Adrenal gland (tissue), 12 donors: ENCODE data around the gene WDR4. TPM values are rescaled to one million over a fixed set of nuclear protein-coding genes. Genes with fewer than 3 reads are reported as not detected.

Experiments
- DNase-seq, 7 donors: peaks; one replicate each; pipeline ENCODE4 v3.0.0-alpha.2; 2019 to 2020
- H3K27ac ChIP-seq, 5 donors: fragments of 200-600 bp; sonication (generic) in 4 of 5; 1 replicate in 3 of 5; 2 replicates in 2 of 5; pipeline versions ENCODE4 v1.5.1 to v1.8.0; 2016 to 2020; ENCODE audit warnings: mild to moderate bottlenecking in 1 of 5
- H3K27me3 ChIP-seq: fragments of 200-600 bp; 2 replicates; pipeline ENCODE4 v1.8.0; 2021
- H3K36me3 ChIP-seq, 2 donors: fragments of 200-600 bp; replicated peaks in 1 of 2; 1 replicate in 1 of 2; 2 replicates in 1 of 2; pipeline versions ENCODE4 v1.5.1 to v1.8.0; 2018 to 2022
- H3K4me1 ChIP-seq, 2 donors: fragments of 200-600 bp; replicated peaks in 1 of 2; 1 replicate in 1 of 2; 2 replicates in 1 of 2; pipeline versions ENCODE4 v1.5.1 to v1.8.0; 2018 to 2021
- H3K4me3 ChIP-seq, 4 donors: fragments of 200-600 bp; sonication (generic) in 3 of 4; one replicate each; pipeline ENCODE4 v1.5.1; 2016 to 2018
- H3K9me3 ChIP-seq, 3 donors: fragments of 200-600 bp; sonication (generic) in 1 of 3; replicated peaks in 1 of 3; 1 replicate in 2 of 3; 2 replicates in 1 of 3; pipeline versions ENCODE4 v1.5.1 to v1.8.0; 2016 to 2021
- POLR2A ChIP-seq, 2 donors: fragments of 450-650 bp; IDR thresholded peaks; one replicate each; pipeline ENCODE4 v1.6.1; 2017; ENCODE audit warnings: antibody characterized with exemption in 2 of 2, mild to moderate bottlenecking in 2 of 2, moderate library complexity in 1 of 2
- WGBS, 4 donors: extraction: QIAGEN DNeasy Blood & Tissue Kit in 2 of 4; methylation state at CpG; one replicate each; pipeline versions ENCODE4 v1.1.5 to v1.1.7; 2013 to 2017; 5-methylcytosine and 5-hydroxymethylcytosine counted together
- intact Hi-C, 2 donors: fragments of 100-400 bp; cut with DNase I; formaldehyde crosslinking; loops; one replicate each; pipeline versions ENCODE4 v1.14.1 to v1.15.0; 2022 to 2023
- polyA plus RNA-seq, 3 donors: library from polyadenylated mRNA; stranded (reverse); fragments of 200-250 nt in 2 of 3; fragments of 350-450 nt in 1 of 3; fragmentation: Illumina TruSeq in 1 of 3; extraction: RNeasy Lipid Tissue Mini Kit (QIAGEN cat#74804) in 1 of 3; gene quantifications; one replicate each; pipeline ENCODE4 v1.2.3, GENCODE V29; 2013 to 2014
- total RNA-seq, 9 donors: library from RNA; depleted of rRNA in 4 of 9; stranded (reverse); fragments of >200 nt in 4 of 9; fragments of 120-200 nt in 1 of 9; fragmentation: NEBNext Ultra II Directional in 1 of 9; extraction: Animal tissue kit (Norgen Biotek cat#: 25700) in 1 of 9; gene quantifications; one replicate each; pipeline versions ENCODE4 v1.1.0 to v1.2.4, GENCODE V29; 2013 to 2023
- TF ChIP-seq, protein P1 (sequence below), 6 experiments: fragments of 450-650 bp in 4 of 6; fragments of 200-600 bp in 2 of 6; sonication (generic) in 1 of 6; IDR thresholded peaks; 1 replicate in 5 of 6; 2 replicates in 1 of 6; pipeline versions ENCODE4 v1.5.1 to v1.8.0; 2016 to 2021; ENCODE audit warnings: antibody characterized with exemption in 6 of 6, mild to moderate bottlenecking in 2 of 6, moderate library complexity in 1 of 6
- donor health status: healthy with polysubstance abuse.
- donor health status: Bipolar disorder and iron deficiency.
- donor health status: DM: yes; HTN: yes; CAD: no.
- donor health status: DM: no; HTN: no; CAD: no.
- donor health status: DM: no; HTN: no; CAD: no.
- donor health status: DM: yes; HTN: yes; CAD: no.

WDR4 gene
- total and polyA plus RNA-seq, 12 donors, result 3.6 to 19.3 (median 5.8) TPM

DNA sequence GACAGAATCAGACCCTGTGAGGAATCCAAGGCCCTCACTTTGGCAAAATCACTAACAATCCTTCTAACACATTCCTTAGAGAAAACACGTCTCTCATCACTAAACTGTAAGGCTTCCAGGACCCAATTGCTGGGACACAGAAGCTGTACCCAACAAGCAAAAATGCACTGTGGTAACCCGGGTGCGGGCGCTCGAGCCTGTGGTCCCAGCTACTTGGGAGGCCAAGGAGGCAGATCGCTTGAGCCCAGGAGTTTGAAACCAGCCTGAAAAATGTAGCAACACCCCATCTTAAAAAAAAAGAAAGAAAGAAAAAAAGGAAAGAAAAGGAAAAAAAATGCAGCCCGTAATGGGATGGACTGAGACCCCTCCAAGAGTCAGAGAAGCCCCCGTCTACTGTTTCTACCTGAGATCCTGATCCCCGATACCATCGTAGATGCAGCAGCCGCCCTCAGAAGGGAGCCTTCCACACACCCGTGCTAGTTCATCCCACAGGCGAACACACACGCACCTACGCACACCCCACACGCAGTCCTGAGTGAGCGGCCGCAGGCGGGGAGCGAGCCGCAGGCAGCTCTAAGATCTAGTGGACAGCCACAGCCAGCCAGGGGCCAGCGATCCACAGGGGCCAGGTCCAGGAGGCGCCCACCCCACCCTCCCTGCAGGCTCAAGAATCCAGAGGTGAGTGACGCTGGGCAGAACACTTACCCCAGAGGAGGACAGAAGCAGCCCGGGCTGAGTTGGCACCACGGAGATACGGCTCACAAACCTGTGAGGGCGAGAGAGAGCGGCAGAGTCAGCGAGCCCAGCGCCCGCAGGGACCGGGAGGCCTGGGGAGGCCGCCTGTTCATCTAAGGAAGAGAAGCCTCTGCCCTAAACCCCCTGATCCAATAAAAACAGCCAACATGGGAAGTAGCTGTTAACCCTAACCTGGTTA lies 20.1 kb downstream of the WDR4 start:
- no peak for DNase-seq
- TF ChIP-seq POLR2A (IDR thresholded peaks at IDR 0.05), result no peak
- TF ChIP-seq, protein P1, sequence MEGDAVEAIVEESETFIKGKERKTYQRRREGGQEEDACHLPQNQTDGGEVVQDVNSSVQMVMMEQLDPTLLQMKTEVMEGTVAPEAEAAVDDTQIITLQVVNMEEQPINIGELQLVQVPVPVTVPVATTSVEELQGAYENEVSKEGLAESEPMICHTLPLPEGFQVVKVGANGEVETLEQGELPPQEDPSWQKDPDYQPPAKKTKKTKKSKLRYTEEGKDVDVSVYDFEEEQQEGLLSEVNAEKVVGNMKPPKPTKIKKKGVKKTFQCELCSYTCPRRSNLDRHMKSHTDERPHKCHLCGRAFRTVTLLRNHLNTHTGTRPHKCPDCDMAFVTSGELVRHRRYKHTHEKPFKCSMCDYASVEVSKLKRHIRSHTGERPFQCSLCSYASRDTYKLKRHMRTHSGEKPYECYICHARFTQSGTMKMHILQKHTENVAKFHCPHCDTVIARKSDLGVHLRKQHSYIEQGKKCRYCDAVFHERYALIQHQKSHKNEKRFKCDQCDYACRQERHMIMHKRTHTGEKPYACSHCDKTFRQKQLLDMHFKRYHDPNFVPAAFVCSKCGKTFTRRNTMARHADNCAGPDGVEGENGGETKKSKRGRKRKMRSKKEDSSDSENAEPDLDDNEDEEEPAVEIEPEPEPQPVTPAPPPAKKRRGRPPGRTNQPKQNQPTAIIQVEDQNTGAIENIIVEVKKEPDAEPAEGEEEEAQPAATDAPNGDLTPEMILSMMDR (IDR thresholded peaks at IDR 0.05), result no peak
- H3K27me3 ChIP-seq, result no peaks in the 10 kb centered on the region
- H3K27ac ChIP-seq, result no peak overlapping the region
- 85 to 97% (median 96%) methylated on average over 25 to 34 of the region's 34 CpGs for WGBS, 4 donors
- no peaks in the 10 kb centered on the region for H3K9me3 ChIP-seq
- H3K36me3 ChIP-seq, result peaks cover 0 to 54% of the 10 kb centered on the region in 2 donors
- intact Hi-C loops, result loop anchor here in 1 of 2 donors (10.0 kb wide), 1 partner anchor 74 kb away; no protein-coding TSS in a partner anchor
- H3K4me1 ChIP-seq, result no peaks in the 10 kb centered on the region
- H3K4me3 ChIP-seq, result no peak overlapping the region

DNA sequence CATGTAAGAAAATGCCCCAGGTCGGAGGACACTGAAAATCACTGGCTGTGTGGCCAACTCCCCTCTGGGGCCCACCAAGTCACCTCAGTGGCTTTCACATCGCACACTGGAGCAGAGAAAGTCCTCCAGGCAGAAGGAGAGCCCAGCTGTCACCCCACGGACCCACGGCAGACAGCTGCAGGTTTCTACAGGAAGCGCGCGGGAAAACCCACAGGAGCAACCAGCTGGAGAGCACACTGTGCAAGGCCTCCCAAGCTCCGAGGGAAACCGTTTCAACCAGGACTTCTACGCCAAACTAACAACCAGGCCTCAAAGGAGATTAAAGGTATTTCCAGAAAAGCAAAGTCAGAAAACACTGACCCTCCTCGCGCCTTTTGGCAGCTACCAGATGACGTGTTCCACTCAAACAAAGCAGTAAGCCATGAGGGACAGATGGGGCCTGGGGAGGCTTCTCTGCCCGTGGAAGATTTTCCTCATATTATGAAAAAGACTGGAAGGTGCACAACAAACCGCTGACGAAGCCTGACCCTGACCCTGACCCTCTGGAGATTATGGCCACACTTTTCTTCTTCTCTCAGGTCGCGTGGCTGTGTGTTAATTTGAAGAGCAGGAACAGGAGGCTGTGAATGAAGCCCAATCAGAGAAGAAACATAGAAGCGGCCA lies 21.0 kb downstream of the WDR4 start:
- no peak overlapping the region for H3K4me3 ChIP-seq
- no peaks in the 10 kb centered on the region for H3K9me3 ChIP-seq
- intact Hi-C loops, result loop anchor here in 1 of 2 donors (10.0 kb wide), 1 partner anchor 74 kb away; no protein-coding TSS in a partner anchor
- no peak for TF ChIP-seq POLR2A (IDR thresholded peaks at IDR 0.05)
- TF ChIP-seq, protein P1 (IDR thresholded peaks at IDR 0.05), result no peak
- no peak overlapping the region for H3K27ac ChIP-seq
- DNase-seq, result peak in 1 of 7 donors; percentile 18
- H3K36me3 ChIP-seq, result peaks cover 0 to 63% of the 10 kb centered on the region in 2 donors
- 75 to 85% (median 83%) methylated on average over 19 of the region's 19 CpGs for WGBS, 4 donors
- no peaks in the 10 kb centered on the region for H3K27me3 ChIP-seq
- no peaks in the 10 kb centered on the region for H3K4me1 ChIP-seq

DNA sequence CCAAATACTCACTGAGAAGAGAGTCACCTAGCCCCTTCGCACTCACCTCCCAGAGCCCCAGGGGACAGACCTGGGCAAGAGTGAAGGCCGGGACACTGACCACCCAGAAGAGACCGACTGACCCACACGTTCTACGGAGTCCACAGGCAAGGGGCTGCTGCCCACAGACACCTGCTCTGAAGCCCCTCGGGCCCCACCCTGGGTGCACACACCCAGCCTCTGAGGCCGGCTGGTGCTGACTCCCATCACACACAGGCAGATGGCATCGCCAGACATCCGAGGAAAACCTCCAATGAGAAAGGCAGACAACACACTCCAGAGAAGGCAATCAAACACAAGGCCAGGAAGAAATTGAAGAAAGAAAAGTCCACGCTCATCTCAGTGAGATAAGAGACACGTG lies 22.1 kb downstream of the WDR4 start:
- no peak overlapping the region for H3K4me3 ChIP-seq
- intact Hi-C loops, result loop anchor here in 1 of 2 donors (10.0 kb wide), 1 partner anchor 72 kb away; no protein-coding TSS in a partner anchor
- no peaks in the 10 kb centered on the region for H3K9me3 ChIP-seq
- DNase-seq, result no peak
- peaks cover 0 to 63% of the 10 kb centered on the region in 2 donors for H3K36me3 ChIP-seq
- TF ChIP-seq POLR2A (IDR thresholded peaks at IDR 0.05), result no peak
- TF ChIP-seq, protein P1 (IDR thresholded peaks at IDR 0.05), result no peak
- no peak overlapping the region for H3K27ac ChIP-seq
- H3K4me1 ChIP-seq, result no peaks in the 10 kb centered on the region
- 87 to 96% (median 94%) methylated on average over 6 to 11 of the region's 11 CpGs for WGBS, 4 donors
- H3K27me3 ChIP-seq, result no peaks in the 10 kb centered on the region

DNA sequence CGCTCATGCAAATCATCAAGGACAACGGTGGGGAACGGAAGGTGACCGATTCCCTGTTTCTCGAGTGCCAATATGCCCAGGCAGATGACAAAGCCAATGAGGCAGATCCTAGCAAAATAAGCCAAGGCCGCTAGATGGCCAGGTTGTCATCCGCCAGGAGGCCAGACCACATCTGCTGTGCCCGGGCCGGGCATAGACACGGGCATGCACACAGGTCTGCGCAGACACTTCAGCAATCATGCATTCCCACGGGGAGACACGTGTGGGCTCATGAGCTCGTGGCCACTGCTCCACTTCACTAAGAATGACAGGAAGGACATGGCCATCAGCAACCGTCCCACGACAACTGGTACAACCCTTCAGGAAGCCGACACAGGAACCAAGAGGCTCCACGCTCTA lies 23.4 kb downstream of the WDR4 start:
- intact Hi-C loops, result loop anchor here in 1 of 2 donors (10.0 kb wide), 1 partner anchor 71 kb away; no protein-coding TSS in a partner anchor
- Histone ChIP-seq H3K4me3 (no peak overlapping the region), H3K4me1 (no peaks in the 10 kb centered on the region), H3K27me3 (no peaks in the 10 kb centered on the region), H3K9me3 (no peaks in the 10 kb centered on the region), H3K36me3 (peaks cover 0 to 68% of the 10 kb centered on the region in 2 donors), H3K27ac (no peak overlapping the region)
- TF ChIP-seq POLR2A (IDR thresholded peaks at IDR 0.05), result no peak
- TF ChIP-seq, protein P1 (IDR thresholded peaks at IDR 0.05), result no peak
- 79 to 90% (median 86%) methylated on average over 10 to 18 of the region's 18 CpGs for WGBS, 4 donors
- no peak for DNase-seq
